HepG2 (cell line): ENCODE results near the gene SDC1. TPM values are rescaled to one million over a fixed set of nuclear protein-coding genes. Genes with fewer than 3 reads are reported as not detected.

Source experiments
- CREBL2 ChIP-seq: sonication (generic); formaldehyde crosslinking; IDR thresholded peaks from 2 replicates; pipeline ENCODE4 v1.8.1; 2023; ENCODE audit warnings: missing genetic modification reagents, mild to moderate bottlenecking, borderline replicate concordance
- ERF ChIP-seq: IDR thresholded peaks from 2 replicates; pipeline ENCODE4 v1.6.1; 2018; ENCODE audit warnings: missing biosample characterization, missing genetic modification reagents
- HNF1B ChIP-seq: sonication (generic); formaldehyde crosslinking; IDR thresholded peaks from 2 replicates; pipeline ENCODE4 v1.5.1; 2020; ENCODE audit warnings: mild to moderate bottlenecking, moderate library complexity, missing genetic modification reagents
- ISL2 ChIP-seq: sonication (generic); formaldehyde crosslinking; IDR thresholded peaks from 2 replicates; pipeline ENCODE4 v1.5.0; 2020; ENCODE audit warnings: missing genetic modification reagents
- MNT ChIP-seq: fragments of 450-650 bp; IDR thresholded peaks from 2 replicates; pipeline ENCODE4 v1.6.1; 2016
- NFATC3 ChIP-seq: sonication (generic); formaldehyde crosslinking; IDR thresholded peaks from 2 replicates; pipeline ENCODE4 v1.5.1; 2020; ENCODE audit warnings: mild to moderate bottlenecking, missing genetic modification reagents
- NONO ChIP-seq, 2 experiments: fragments of 450-650 bp in 1 of 2; sonication (generic) in 1 of 2; formaldehyde crosslinking in 1 of 2; IDR thresholded peaks in 1 of 2; conservative IDR thresholded peaks in 1 of 2; 2 replicates each; pipeline versions ENCODE4 v1.6.1 to v1.8.0; 2017 to 2022; ENCODE audit warnings: mild to moderate bottlenecking in 1 of 2, missing genetic modification reagents in 1 of 2, moderate library complexity in 1 of 2
- REL ChIP-seq: sonication (generic); formaldehyde crosslinking; conservative IDR thresholded peaks from 2 replicates; pipeline ENCODE4 v1.8.0; 2022; ENCODE audit warnings: mild to moderate bottlenecking, missing genetic modification reagents, moderate library complexity
- RERE ChIP-seq: IDR thresholded peaks from 2 replicates; pipeline ENCODE4 v1.6.1; 2016; ENCODE audit warnings: low read depth, missing genetic modification reagents, missing compliant biosample characterization
- SALL2 ChIP-seq: sonication (generic); formaldehyde crosslinking; IDR thresholded peaks from 2 replicates; pipeline ENCODE4 v1.8.1; 2023; ENCODE audit warnings: mild to moderate bottlenecking, missing genetic modification reagents, inconsistent platforms
- SNAPC2 ChIP-seq: sonication (generic); formaldehyde crosslinking; IDR thresholded peaks from 2 replicates; pipeline ENCODE4 v1.8.1; 2022; ENCODE audit warnings: mild to moderate bottlenecking, missing genetic modification reagents
- TEAD3 ChIP-seq: optimal IDR thresholded peaks from 2 replicates; pipeline ENCODE3; 2016; ENCODE audit warnings: borderline replicate concordance
- TOPORS ChIP-seq: sonication (generic); formaldehyde crosslinking; IDR thresholded peaks from 2 replicates; pipeline ENCODE4 v1.8.0; 2023; ENCODE audit warnings: mild to moderate bottlenecking, missing genetic modification reagents
- TSC22D2 ChIP-seq: sonication (generic); formaldehyde crosslinking; IDR thresholded peaks from 2 replicates; pipeline ENCODE4 v1.5.1; 2020; ENCODE audit warnings: missing genetic modification reagents, mild to moderate bottlenecking, borderline replicate concordance
- ZNF44 ChIP-seq: sonication (generic); formaldehyde crosslinking; IDR thresholded peaks from 2 replicates; pipeline ENCODE4 v1.5.1; 2020; ENCODE audit warnings: mild to moderate bottlenecking, missing genetic modification reagents
- ZNF451 ChIP-seq: sonication (generic); formaldehyde crosslinking; IDR thresholded peaks from 2 replicates; pipeline ENCODE4 v1.5.0; 2020; ENCODE audit warnings: mild to moderate bottlenecking, missing genetic modification reagents
- ZNF660 ChIP-seq: sonication (generic); formaldehyde crosslinking; IDR thresholded peaks from 2 replicates; pipeline ENCODE4 v1.5.1; 2020; ENCODE audit warnings: mild to moderate bottlenecking, low read depth, missing genetic modification reagents, borderline replicate concordance
- ZNF790 ChIP-seq: sonication (generic); formaldehyde crosslinking; IDR thresholded peaks from 2 replicates; pipeline ENCODE4 v1.8.0; 2022; ENCODE audit warnings: missing genetic modification reagents, mild to moderate bottlenecking, borderline replicate concordance
- ZNF792 ChIP-seq: IDR thresholded peaks from 2 replicates; pipeline ENCODE4 v1.6.1; 2016
- ZSCAN30 ChIP-seq: sonication (generic); formaldehyde crosslinking; IDR thresholded peaks from 2 replicates; pipeline ENCODE4 v1.5.0; 2020; ENCODE audit warnings: mild to moderate bottlenecking, missing genetic modification reagents
- polyA plus RNA-seq, 8 experiments: library from polyadenylated mRNA; depleted of rRNA in 3 of 8; stranded (reverse) in 7 of 8; unstranded in 1 of 8; fragments of >200 nt; fragmentation: Illumina TruSeq in 4 of 8; extraction: Trizol in 4 of 8; gene quantifications; 2 replicates each; pipeline versions ENCODE4 v1.2.1 to v1.2.3, GENCODE V29; 2011 to 2016; ENCODE audit warnings: low read depth in 4 of 8, missing spikeins in 1 of 8, mixed read lengths in 1 of 8; ENCODE audit not compliant: insufficient read depth in 1 of 8
- total RNA-seq, 5 experiments: library from RNA; depleted of rRNA; stranded (reverse); fragments of >200 nt; fragmentation: Illumina TruSeq; extraction: Trizol; gene quantifications; 2 replicates each; pipeline ENCODE4 v1.2.3, GENCODE V29; 2016; ENCODE audit warnings: low read depth in 1 of 5

The SDC1 gene
- total and polyA plus RNA-seq, 2 of the 13 experiments (the other 11 are each of a cell fraction or from before 2014, with no cell fraction given): 108 to 119 TPM

GRCh38 chr2:20225294-20226151, 593 bp upstream of the SDC1 start (continued):
- TF ChIP-seq NFATC3 (CRISPR knock-in tag) (0 out of 2 replicates have a peak, but pooled peaks have one; percentile 47), ZNF44 (no peak), ISL2 (CRISPR knock-in tag) (no peak; the same call in none of the 2 replicates), REL (CRISPR knock-in tag) (0 out of 2 replicates have a peak, but pooled peaks have one; percentile 41), MNT (no peak), ERF (CRISPR knock-in tag) (peak; percentile 61), TOPORS (CRISPR knock-in tag) (0 out of 2 replicates have a peak, but pooled peaks have one; percentile 56), SNAPC2 (CRISPR knock-in tag) (peak; percentile 80; the same call in 1 of the 2 replicates), TSC22D2 (CRISPR knock-in tag) (peak; percentile 18), CREBL2 (CRISPR knock-in tag) (no peak), ZSCAN30 (CRISPR knock-in tag) (no peak), TEAD3 (CRISPR knock-in tag) (peak; percentile 46), NONO (IDR thresholded peaks at IDR 0.05) (no peak), NONO (CRISPR knock-in tag; conservative IDR thresholded peaks at IDR 0.05) (peak; percentile 89), HNF1B (peak; percentile 92), ZNF792 (CRISPR knock-in tag) (0 out of 2 replicates have a peak, but pooled peaks have one; percentile 46), SALL2 (peak; percentile 65), ZNF660 (no peak), RERE (no peak), ZNF451 (no peak; the same call in 1 of the 2 replicates), ZNF790 (peak; percentile 48)
